GM12873 (cell line): ENCODE data around the gene MPHOSPH10.
A peak's percentile ranks its signal among the peaks of the same experiment; 100 is the strongest.

ENCODE experiments used
- CTCF ChIP-seq: IDR thresholded peaks from 2 replicates; pipeline ENCODE4 v1.5.1; 2012; ENCODE audit warnings: low read depth, mild to moderate bottlenecking, moderate library complexity, low read length, control low read depth; ENCODE audit not compliant: insufficient read depth; ENCODE audit errors: missing control alignments

Gene MPHOSPH10

GRCh38 chr2:71130152-71130904 is at the start of gene MPHOSPH10, which contains the start of gene MCEE:
Gene MPHOSPH10 (plus strand): TSS chr2:71130634. CDS start chr2:71130666, 32 bp downstream.
Gene MCEE (minus strand): TSS chr2:71130229. CDS start chr2:71130219, 10 bp downstream.
- no peak for TF ChIP-seq CTCF

GRCh38 chr2:71082402-71083252 is 47.8 kb upstream of the MPHOSPH10 start:
- TF ChIP-seq CTCF = no peak

- peak; percentile 76 for TF ChIP-seq CTCF
Observed at GRCh38 chr2:71100195-71100964, 30.1 kb upstream of the MPHOSPH10 start.

GRCh38 chr2:71101656-71102055 is 28.8 kb upstream of the MPHOSPH10 start:
- TF ChIP-seq CTCF = no peak

- no peak for TF ChIP-seq CTCF
Observed at GRCh38 chr2:71102981-71103681, 27.3 kb upstream of the MPHOSPH10 start.

- no peak for TF ChIP-seq CTCF
Observed at GRCh38 chr2:71103809-71104208, 26.6 kb upstream of the MPHOSPH10 start.

- TF ChIP-seq CTCF = no peak
Observed at GRCh38 chr2:71108091-71108490, 22.3 kb upstream of the MPHOSPH10 start.
